Measurements from ENCODE around the gene ABI1. TPM values are rescaled to one million over a fixed set of nuclear protein-coding genes. Genes with fewer than 3 reads are reported as not detected.

The ABI1 gene
- total RNA-seq, 1 experiment from 2014 or later, result 36.9 TPM

DNA sequence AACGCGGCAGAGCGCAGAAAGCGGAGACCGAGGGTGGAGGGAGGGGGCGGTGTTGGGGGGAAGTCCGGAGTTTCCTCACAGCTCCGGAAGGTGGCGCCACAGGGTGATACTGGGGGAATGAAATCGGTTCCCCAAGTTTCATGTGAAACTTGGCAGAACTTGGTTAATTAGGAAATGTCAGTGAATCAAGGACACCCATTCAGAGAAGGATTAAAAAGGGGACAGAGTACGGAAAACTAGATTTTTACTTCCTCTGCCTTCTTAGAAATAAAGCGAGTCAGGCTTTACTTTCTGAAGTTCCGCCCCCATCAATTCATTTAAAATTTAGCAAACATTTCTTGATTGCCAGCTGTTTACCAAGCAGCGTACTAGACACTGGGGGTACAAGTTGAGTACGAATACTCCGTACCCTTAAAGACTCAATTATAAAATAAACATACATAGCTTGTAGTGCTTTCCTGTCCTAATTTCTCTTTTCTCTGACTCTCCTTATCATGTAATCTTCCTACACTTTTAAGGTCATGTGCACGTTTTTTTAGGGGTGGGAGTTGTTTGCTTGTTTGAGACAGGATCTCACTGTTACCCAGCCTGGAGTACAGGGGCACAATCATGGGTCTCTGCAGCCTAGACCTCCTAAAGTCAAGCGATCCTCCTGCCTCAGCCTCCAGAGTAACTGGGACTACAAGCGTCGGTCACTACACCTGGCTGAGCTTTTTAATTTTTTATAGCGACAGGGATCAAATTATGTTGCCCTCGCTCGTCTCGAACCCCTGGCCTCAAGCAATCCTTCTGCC lies 644 bp upstream of the ABI1 start:
- Histone ChIP-seq H2BK120ac (ENCODE audit: low read depth, low read length, poor library complexity, severe bottlenecking) (no peak overlapping the region), H3K23ac (ENCODE audit: insufficient read length, low read depth, low read length) (no peak overlapping the region), H3K4ac (ENCODE audit: low read depth, low read length) (no peak overlapping the region), H3K4me2 (ENCODE audit: insufficient read depth, insufficient read length, low read length) (no peak overlapping the region), H3K4me1 (ENCODE audit: insufficient read depth, low read length) (no peaks in the 10 kb centered on the region), H3K27me3 (ENCODE audit: insufficient read depth, low read length) (no peaks in the 10 kb centered on the region), H3K23me2 (ENCODE audit: insufficient read length, low read depth, low read length, poor library complexity, severe bottlenecking) (peaks cover 5% of the 10 kb centered on the region), H4K20me1 (ENCODE audit: control insufficient read depth, insufficient read depth, insufficient read length) (no peaks in the 10 kb centered on the region), H2AFZ (ENCODE audit: low read length) (peak overlapping the region; percentile 75), H3K18ac (ENCODE audit: insufficient read length, low read depth, low read length) (peak overlapping the region; percentile 72), H3K79me1 (ENCODE audit: insufficient read depth, low read depth, low read length, poor library complexity, severe bottlenecking) (peaks cover 2% of the 10 kb centered on the region), H3T11ph (ENCODE audit: low read length) (no peak overlapping the region), H3K56ac (ENCODE audit: insufficient read length, low read depth, low read length) (no peak overlapping the region), H3K79me2 (ENCODE audit: insufficient read depth, low read length) (peaks cover 22% of the 10 kb centered on the region; the same call in 1 of the 2 replicates), H2BK5ac (ENCODE audit: insufficient read length, low read length) (no peak overlapping the region), H2BK20ac (ENCODE audit: low read depth, low read length, poor library complexity, severe bottlenecking) (no peak overlapping the region), H2BK15ac (ENCODE audit: low read depth, low read length) (no peak overlapping the region; the same call in 1 of the 2 replicates), H3K27ac (ENCODE audit: insufficient read length, low read depth, low read length) (no peak overlapping the region), H2BK12ac (ENCODE audit: insufficient read length, low read depth, low read length) (peak overlapping the region; percentile 45), H4K8ac (replicated peaks; ENCODE audit: insufficient read length, low read depth, low read length) (no peak overlapping the region), H4K91ac (ENCODE audit: insufficient read length, low read depth, low read length) (peak overlapping the region; percentile 89), H3K9me3 (ENCODE audit: control insufficient read depth, low read depth, low read length) (no peaks in the 10 kb centered on the region), H4K5ac (ENCODE audit: insufficient read length, low read depth, low read length) (no peak overlapping the region), H2AK5ac (ENCODE audit: insufficient read length, low read length) (no peak overlapping the region), H3K14ac (ENCODE audit: insufficient read depth, low read length) (0 out of 2 replicates have a peak overlapping the region, but pooled peaks have one; percentile 71), H3K9ac (ENCODE audit: extremely low read depth, insufficient read length, low read length) (no peak overlapping the region)
- no CpG with 5 or more reads among the region's 24 CpGs for WGBS (ENCODE audit: extremely low coverage, insufficient read length, low lambda C conversion rate)
- H3K4me3 Mint-ChIP-seq, result peak overlapping the region; percentile 99; a peak in 3 of 5 replicates
- H3K4me1 Mint-ChIP-seq, result peaks cover 21 to 30% of the 10 kb centered on the region in 2 experiments
- peaks cover 4% of the 10 kb centered on the region; the same call in 1 of the 2 replicates for H3K27me3 Mint-ChIP-seq (ENCODE audit: low read depth)
- peak overlapping the region; percentile 93 to 98 (median 96); a peak in 6 of 7 replicates for H3K27ac Mint-ChIP-seq
- no peak for DNase-seq
- H3K36me3 Mint-ChIP-seq (ENCODE audit: insufficient read depth in 1 of 3, low read depth in 3 of 3), result peaks cover 0 to 2% (median 0%) of the 10 kb centered on the region in 3 experiments; a peak in 2 of 7 replicates
- TF ChIP-seq, protein P1, sequence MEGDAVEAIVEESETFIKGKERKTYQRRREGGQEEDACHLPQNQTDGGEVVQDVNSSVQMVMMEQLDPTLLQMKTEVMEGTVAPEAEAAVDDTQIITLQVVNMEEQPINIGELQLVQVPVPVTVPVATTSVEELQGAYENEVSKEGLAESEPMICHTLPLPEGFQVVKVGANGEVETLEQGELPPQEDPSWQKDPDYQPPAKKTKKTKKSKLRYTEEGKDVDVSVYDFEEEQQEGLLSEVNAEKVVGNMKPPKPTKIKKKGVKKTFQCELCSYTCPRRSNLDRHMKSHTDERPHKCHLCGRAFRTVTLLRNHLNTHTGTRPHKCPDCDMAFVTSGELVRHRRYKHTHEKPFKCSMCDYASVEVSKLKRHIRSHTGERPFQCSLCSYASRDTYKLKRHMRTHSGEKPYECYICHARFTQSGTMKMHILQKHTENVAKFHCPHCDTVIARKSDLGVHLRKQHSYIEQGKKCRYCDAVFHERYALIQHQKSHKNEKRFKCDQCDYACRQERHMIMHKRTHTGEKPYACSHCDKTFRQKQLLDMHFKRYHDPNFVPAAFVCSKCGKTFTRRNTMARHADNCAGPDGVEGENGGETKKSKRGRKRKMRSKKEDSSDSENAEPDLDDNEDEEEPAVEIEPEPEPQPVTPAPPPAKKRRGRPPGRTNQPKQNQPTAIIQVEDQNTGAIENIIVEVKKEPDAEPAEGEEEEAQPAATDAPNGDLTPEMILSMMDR (conservative IDR thresholded peaks at IDR 0.05), result peak; percentile 82
- H3K9me3 Mint-ChIP-seq, result no peaks in the 10 kb centered on the region

Measured in H9 (cell line).